Fibroblast of lung (primary cell): ENCODE data around the gene MIEF2.

Experiments
- CTCF ChIP-seq, 2 donors: IDR thresholded peaks in 1 of 2; conservative IDR thresholded peaks in 1 of 2; 1 replicate in 1 of 2; 2 replicates in 1 of 2; pipeline ENCODE4 v1.5.1; 2011 to 2012; ENCODE audit warnings: low read length in 2 of 2, control low read depth in 1 of 2, inconsistent platforms in 1 of 2, low read depth in 1 of 2, mild to moderate bottlenecking in 1 of 2
- EZH2 ChIP-seq: IDR thresholded peaks from 2 replicates; pipeline ENCODE4 v1.5.1; 2012; ENCODE audit warnings: low read length, control low read depth, mild to moderate bottlenecking; ENCODE audit errors: missing control alignments

- TF ChIP-seq CTCF (conservative IDR thresholded peaks at IDR 0.05 in 1 of 2, IDR thresholded peaks at IDR 0.05 in 1 of 2; ENCODE audit: low read depth in 1 of 2, low read length in 2 of 2) (no peak), EZH2 (no peak)
Measured at GRCh38 chr17:18270046-18270931, 9.8 kb downstream of the MIEF2 start.
